IPS DF 4.7 (cell line): ENCODE data around the gene UBD.

Experiments
- DNase-seq: peaks from one replicate; pipeline ENCODE4 v3.0.0-alpha.2; 2013; ENCODE audit warnings: low spot score; ENCODE audit errors: extremely low read depth

Gene UBD

GRCh38 chr6:29559524-29560287 is at the start of gene UBD:
TSS of gene UBD (minus strand) at chr6:29559732. CDS start at chr6:29559701, 31 bp downstream.
- no peak for DNase-seq

- no peak for DNase-seq
Measured at GRCh38 chr6:29608131-29608530, 48.6 kb upstream of the UBD start.

GRCh38 chr6:29603930-29604329 is 44.4 kb upstream of the UBD start:
- DNase-seq: no peak

GRCh38 chr6:29603456-29603855 is 43.9 kb upstream of the UBD start:
- no peak for DNase-seq

GRCh38 chr6:29602564-29603361 is 43.2 kb upstream of the UBD start:
- DNase-seq: no peak

GRCh38 chr6:29598172-29598747 is 38.7 kb upstream of the UBD start:
- DNase-seq: no peak

GRCh38 chr6:29597184-29597583 is 37.7 kb upstream of the UBD start:
- no peak for DNase-seq

GRCh38 chr6:29596381-29596900 is 36.9 kb upstream of the UBD start:
- DNase-seq: no peak

- no peak for DNase-seq
Measured at GRCh38 chr6:29593199-29593855, 33.8 kb upstream of the UBD start.

- DNase-seq: no peak
Measured at GRCh38 chr6:29591677-29592076, 32.1 kb upstream of the UBD start.

- no peak for DNase-seq
Measured at GRCh38 chr6:29590218-29590808, 30.8 kb upstream of the UBD start.

- no peak for DNase-seq
Measured at GRCh38 chr6:29589423-29590048, 30.0 kb upstream of the UBD start.

- DNase-seq: no peak
Measured at GRCh38 chr6:29584821-29585220, 25.3 kb upstream of the UBD start, which contains the start of gene OR2H2. TSS of gene OR2H2 (plus strand) at chr6:29585121. CDS start at chr6:29587945, 2,824 bp downstream.

- DNase-seq: no peak
Measured at GRCh38 chr6:29577544-29577943, 18.0 kb upstream of the UBD start.

- DNase-seq: no peak
Measured at GRCh38 chr6:29576056-29576455, 16.5 kb upstream of the UBD start.

- DNase-seq: no peak
Measured at GRCh38 chr6:29567991-29568390, 8.5 kb upstream of the UBD start.

- DNase-seq: no peak
Measured at GRCh38 chr6:29567541-29567940, 8.0 kb upstream of the UBD start.

GRCh38 chr6:29566856-29567255 is 7.3 kb upstream of the UBD start:
- DNase-seq: no peak

GRCh38 chr6:29564875-29565274 is 5.3 kb upstream of the UBD start:
- no peak for DNase-seq

- no peak for DNase-seq
Measured at GRCh38 chr6:29563435-29563965, 4.0 kb upstream of the UBD start.
